GM12892 (cell line): ENCODE data around the gene AOC1.
"Not testable (repeated sequence)": the region's sequence is repeated elsewhere in the genome, so short reads cannot be mapped to it uniquely, and the experiment has no call there.

Experiments used
- DNase-seq: peaks from one replicate; pipeline ENCODE4 v3.0.0; 2011; ENCODE audit not compliant: insufficient read length
- FAIRE-seq: peaks from 2 replicates; lab custom pipeline; 2011; peaks lifted over from hg19 to GRCh38; lab: Jason Lieb, UNC
- POLR2A ChIP-seq: IDR thresholded peaks from 2 replicates; pipeline ENCODE4 v1.6.1; 2011; ENCODE audit warnings: low read depth, low read length, control low read depth
- POLR2AphosphoS5 ChIP-seq: IDR thresholded peaks from 2 replicates; pipeline ENCODE4 v1.6.1; 2011; ENCODE audit warnings: low read depth, low read length, control low read depth
- TAF1 ChIP-seq: IDR thresholded peaks from 2 replicates; pipeline ENCODE4 v1.6.1; 2011; ENCODE audit warnings: low read depth, mild to moderate bottlenecking, control low read depth, low read length, borderline replicate concordance

Gene AOC1

GRCh38 chr7:150904011-150904909 is 51.9 kb downstream of the AOC1 start:
- no peak for FAIRE-seq
- no peak for DNase-seq
- TF ChIP-seq TAF1 (no peak), POLR2AphosphoS5 (no peak), POLR2A (no peak)

GRCh38 chr7:150908173-150908572 is 55.9 kb downstream of the AOC1 start:
- no peak for TF ChIP-seq TAF1
- TF ChIP-seq POLR2A = no peak
- TF ChIP-seq POLR2AphosphoS5 = no peak
- FAIRE-seq (no peak), DNase-seq (no peak)

GRCh38 chr7:150909200-150909995 is 57.1 kb downstream of the AOC1 start:
- TF ChIP-seq TAF1 (no peak), POLR2AphosphoS5 (no peak)
- FAIRE-seq = peak; percentile 97
- DNase-seq = no peak

- FAIRE-seq = peak; percentile 96
These were observed 58.1 kb downstream of the AOC1 start for GRCh38 chr7:150910305-150910995.

GRCh38 chr7:150910996-150911422 is 58.7 kb downstream of the AOC1 start:
- no peak for TF ChIP-seq TAF1
- no peak for TF ChIP-seq POLR2AphosphoS5
- no peak for TF ChIP-seq POLR2A
- DNase-seq (no peak), FAIRE-seq (no peak)

More at GRCh38 chr7:150910305-150910995, 58.1 kb downstream of the AOC1 start:
- not testable (repeated sequence) for DNase-seq
